Anterior cingulate cortex (tissue), 58 donors: Measurements from ENCODE around the gene NCOR2.

ENCODE experiments used
- DNase-seq, 58 donors: peaks; one replicate each; lab custom pipeline; 2025; lab: John Stamatoyannopoulos, UW

NCOR2 gene

DNA sequence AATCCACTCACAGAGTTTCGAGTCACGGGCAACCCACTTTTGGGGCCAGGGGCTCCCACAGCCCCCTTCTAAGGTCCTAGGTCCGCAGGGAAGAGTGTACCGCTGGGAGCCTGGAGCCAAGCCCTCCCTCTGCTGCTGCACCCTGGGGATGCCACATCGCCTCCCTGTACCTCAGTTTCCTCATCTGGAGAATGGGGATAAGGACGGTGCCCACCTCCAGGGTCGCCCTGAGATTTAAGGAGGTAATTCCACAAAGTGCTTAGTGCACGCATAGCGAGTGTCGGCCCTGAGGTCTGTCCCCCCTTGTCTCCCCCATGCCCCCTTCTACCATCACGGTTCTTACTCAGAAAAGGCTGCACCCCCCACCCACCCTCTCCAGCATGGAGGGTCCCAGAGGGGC, 35.5 kb downstream of the NCOR2 start:
- DNase-seq, result no peak

DNA sequence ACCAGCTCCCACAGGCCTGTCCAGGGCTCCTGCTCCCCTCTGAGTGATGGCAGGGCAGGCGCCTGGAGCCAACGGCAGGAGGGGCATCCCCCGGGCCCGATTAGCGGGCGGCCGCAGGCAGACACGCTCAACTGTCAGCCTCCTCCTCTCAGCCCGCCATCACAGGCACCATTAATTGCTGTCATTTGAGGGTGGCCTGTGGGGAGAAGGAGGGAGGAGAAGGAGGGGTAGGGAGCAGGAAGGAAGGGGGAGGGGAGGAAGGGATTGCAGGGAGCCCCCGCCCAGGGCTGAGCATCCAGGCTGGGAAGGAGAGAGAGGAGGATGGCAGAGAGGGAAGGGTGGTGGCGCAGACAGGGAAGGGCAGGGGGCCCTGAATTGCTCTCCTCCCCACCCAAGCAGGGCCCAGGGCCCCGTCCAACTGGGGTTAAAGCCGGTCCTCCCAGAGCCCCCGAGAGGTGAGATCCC, 36.1 kb downstream of the NCOR2 start:
- no peak for DNase-seq

DNA sequence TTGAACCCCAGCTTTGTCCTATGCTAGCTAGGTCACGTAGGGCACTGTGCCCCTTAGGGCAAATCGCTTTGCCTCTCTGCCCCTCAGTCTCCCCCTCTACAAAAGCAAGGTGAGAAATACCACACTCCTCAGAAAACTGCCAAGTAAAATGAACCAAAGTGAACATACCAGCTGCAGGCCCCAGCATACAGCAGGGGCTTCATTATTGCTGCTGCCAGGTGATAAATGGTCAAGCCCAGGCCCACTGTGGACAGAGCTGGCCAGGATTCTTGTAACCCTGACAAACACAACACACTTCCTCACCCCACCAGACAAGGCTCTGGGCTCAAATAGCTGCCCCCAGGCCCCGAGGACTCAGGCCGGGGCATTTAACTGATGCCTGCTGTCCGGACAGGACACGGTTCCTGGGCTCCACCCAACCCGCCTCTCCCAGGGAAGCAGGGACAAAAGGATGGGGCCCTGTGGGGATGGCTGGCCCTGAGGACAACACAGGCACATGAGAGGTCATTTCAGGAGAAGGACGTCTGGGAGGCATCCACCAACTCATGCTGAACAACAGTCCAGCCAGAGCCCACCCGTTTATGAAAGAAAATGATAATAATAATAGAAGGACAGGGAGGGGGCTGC, 36.7 kb downstream of the NCOR2 start:
- no peak for DNase-seq

DNA sequence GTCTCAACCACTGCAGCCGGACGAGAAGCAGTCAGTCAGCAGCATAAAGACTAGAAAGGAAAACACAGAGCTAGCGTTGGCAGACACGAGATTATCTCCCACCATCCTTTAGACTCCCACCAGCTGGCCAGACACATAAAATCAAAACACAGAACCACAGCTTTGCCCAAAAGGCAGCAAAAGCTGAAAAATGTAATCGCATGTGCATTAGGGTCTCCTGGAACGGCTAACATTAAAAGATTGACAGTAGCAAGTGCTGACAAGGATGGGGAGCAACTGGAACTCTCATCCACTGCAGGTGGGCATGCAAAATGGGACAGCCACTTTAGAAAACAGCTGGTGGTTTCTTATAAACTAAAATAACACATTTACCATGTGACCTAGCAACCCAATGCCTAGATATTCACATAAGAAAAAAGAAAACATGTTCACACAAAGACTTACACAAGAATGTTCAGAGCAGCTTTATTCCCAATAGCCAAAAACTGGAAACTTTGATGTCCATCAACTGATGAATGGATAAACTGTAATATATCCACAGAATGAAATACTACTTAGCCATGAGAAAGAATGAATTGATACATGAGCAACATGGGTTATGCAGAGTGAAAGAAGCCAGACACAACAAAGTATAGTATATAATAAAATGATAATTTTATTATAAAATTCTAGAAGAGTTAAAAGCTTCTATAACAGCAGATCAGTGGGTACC, 37.7 kb downstream of the NCOR2 start:
- no peak for DNase-seq

DNA sequence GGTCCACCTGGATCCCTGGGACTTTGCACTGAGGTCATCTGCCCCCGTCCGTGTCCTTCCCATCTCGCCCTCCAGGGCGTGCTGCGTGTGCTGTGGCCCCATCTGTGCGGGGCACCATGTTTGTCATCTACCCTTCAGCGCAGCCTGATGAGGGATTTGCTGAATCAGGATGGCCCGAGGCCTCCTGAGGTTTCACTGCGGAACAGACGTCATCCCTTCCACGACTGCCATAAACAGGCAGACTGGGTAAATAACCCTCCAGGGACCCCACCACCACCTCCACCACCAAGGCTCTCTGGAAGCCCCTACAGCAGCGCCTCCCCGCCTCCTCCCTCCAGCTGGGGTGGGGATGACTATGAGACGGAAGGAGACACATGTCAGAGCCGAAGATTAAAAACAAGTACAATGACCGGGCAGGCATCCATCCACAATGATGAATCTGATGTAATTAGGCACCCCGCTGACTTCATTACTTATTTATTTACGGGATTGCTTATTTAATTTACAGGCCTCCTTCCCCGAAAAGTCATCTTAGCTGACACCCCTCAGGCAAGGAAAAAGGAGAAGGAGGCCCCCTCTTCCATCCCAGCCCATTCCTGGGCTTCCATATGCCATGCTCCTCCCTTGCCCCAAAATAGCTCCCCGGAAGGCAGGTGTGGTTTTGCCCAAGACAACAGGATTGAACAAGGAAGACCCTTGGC, 39.4 kb downstream of the NCOR2 start:
- DNase-seq, result peak in 1 of 58 donors; percentile 43

DNA sequence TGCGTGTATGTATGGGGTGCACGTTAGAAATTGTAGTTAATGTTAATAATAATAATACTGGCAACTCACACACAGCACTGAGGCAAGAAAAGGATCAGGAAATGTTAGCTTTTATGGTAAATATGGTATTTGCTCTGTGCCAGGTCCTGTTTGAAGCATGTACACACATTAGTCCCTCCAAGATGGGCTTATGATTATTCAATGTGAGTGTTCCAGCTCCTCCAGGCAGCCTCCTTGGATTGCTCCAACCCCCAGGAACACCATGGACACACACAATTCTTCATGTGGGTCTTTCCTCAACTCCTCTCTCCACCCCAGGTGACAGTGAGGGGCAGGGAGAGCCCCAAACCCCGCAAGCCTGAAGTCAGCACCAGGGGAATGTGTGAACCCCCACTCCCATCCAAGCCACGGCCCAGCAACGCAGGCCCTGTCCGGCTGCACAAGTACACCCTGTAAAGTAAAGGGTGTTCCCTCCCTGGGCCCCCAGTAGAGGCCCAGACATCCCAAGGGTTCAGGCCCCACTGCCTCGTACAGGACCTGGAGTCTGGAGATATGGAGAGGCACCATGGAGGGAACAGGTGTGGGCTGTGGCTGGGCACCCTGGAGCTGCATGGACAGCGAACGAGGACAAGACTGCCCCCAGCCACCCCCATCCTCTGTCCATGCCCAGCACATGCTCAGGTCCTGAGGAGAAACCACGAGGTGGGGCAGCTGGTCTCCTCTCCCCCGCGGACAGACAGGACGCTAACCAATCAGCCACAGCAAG, 41.3 kb downstream of the NCOR2 start:
- DNase-seq, result no peak

DNA sequence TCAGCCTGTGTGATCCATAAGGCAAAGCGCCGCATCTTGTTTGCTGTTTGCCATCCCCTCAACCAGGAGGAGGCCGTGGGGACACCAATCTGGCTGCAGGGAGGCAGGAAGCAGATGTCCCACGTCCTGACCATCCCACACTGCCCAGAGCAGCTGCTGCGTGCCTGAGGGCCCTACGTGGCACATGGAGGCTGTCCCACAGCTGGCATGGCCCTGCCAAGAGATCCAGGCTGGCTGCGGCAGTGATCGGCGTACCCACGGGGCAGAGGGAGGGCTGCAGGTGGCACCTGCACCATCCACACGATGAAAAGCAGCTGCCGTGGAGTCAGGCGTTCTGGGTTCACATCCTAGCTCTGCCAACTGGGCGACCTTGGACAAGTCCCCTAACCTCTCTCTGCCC, 42.0 kb downstream of the NCOR2 start:
- DNase-seq, result peak in 28 of 58 donors; percentile 17 to 66 (median 34)

DNA sequence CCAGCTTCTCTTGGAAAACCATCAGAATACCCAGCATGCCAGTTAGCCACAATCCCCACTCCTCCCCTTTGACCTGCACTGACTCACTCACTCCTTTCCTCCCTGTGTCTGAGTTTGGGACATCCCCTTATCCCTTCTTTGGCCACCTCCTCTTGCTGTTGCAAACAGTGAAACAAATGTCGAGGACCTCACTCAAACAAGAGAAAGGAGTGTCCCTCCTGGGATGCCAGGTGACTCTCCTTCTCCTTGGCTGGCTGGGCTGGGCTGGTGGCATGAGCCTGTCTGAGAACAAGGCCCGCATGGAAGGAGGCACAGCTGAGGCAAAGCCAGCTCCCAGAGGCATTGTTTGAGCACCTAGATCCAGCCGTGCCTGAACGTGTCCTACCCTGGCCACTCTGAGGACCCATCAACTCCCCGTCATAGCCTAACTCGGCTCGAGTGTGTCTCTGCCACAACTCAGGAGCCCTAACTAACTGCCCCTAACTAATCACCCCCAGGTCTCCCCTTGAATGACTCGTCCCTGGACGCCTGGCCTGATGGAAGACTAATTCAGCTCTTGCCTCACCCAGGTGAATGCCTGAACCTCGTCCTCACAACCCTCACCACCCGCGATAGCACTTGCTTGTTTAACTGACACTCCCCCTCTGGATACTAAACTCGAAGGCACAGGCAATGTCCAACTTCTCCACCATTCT, 43.0 kb downstream of the NCOR2 start:
- no peak for DNase-seq

DNA sequence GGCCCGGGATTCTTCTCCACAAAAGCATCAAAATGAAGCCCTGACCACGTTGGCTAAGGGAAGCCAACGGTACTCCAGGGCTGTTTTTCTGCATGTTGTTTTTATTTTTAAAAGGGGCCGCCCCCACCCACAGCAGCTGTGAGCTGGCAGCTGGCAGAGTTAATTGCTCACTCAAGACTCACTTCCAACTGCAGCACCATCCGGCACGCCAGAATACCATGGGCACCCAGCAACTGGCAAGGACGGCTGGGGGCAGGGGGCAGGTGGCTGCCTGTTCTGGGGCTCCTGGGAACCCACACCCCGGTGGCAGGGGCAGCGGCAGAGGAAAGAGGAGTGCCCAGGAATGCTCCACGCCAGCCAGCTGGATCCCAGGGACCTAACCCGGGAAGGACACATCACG, 44.3 kb downstream of the NCOR2 start:
- DNase-seq, result peak in 37 of 58 donors; percentile 17 to 70 (median 39)

DNA sequence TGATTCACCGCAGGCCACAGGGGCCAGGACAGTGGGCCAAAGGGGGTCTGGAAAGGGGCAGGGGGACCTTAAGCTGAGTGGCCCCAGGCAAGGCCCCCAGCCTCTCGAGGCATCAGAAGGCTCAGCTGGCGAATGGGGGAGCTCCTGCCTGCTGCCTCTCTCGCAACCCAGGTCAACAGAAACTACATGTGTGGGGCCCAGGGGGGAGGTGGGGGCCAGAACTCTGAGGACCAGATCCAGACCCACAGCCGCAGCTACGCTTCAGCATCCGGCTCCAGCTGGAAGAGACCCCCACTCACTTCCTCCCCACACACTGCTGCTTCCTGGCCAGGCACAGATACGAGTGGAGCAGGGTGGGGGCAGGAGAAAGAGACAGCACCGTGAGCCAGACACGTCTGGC, 46.5 kb downstream of the NCOR2 start:
- DNase-seq, result no peak

DNA sequence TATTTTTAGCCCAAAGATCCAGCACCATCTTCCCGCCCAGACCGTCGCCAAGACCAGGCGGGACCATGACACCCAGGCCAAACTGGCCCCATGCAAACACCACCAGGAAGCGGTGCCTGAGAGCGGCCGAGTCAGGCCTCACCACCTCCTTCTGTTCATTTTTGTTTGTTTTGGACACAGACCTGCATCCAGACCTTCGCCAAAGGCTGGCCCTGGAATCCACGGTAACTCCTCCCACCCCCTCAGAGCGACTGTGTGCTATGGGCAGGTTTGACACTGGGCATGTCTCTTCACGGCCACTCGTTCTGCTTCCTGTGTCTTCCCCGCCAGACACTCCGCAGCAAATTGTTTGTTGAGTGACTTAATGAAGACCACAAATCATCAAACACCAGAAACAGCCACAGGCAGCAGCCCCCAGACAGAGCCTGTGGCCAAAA, 47.1 kb downstream of the NCOR2 start:
- no peak for DNase-seq

DNA sequence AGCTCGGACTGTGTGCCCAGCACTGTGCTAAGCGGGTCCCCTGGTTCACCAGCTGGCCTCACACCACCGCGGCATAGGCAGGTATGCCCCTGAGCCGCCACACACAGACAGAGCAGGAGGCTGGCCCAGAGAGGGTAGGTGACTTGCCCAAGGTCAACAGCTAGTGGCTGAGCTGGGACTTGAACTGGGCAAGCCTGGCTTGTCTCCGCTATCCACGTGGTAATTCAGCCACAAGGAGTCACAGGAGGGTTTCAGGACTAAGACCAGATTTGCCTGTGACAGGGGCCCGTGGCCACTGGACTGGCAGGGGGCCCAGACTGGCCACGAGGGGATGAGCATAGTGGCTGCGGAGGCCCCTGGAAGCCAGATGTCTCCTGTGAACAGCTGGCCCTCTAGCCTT, 47.7 kb downstream of the NCOR2 start:
- DNase-seq, result no peak

DNA sequence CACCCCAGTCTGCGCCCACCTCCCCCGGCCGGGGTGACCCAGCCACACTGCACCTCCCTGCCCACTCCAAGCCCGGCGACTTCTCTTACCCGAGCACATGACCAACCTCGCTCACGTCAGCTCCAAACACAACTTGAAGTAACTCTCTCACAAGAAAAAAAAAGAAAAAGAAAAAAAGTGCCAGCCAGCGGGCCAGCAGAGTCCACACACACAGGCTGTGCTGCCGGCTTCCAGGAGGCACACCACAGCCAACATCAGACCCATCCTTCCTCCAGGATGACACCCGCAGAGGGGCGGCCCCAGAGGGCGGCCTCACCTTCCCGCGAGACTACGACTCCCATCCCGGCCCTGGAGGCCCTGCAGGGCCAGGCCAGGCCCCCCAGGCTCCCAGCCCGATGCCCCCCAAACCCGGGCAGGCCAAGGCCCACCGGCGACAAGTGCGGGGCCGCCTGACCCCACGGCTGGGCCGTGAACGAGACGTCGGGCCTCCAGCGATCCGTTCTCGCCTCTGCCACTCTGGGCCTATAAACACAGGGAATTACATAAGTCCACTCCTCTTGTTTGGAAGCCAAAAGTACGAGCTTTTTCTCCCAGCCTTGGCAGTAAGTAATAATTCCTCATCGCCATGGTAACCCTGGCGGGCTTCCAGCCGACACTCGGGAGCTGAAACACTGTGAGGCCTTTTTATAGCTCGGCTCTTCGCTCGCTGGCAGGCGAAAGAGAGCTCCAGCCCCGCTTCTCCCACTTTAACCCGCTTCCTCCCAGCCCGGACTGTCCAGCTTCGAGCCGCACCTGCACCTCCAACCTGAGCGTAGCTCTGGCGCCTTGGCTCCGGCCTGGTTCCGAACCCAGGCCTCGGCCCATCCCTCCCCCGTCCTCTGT, 49.1 kb downstream of the NCOR2 start:
- peak; percentile 76 to 99 (median 94) for DNase-seq
